Kidney tubule cell (primary cell): ENCODE data around the gene SAMD13.
"Not testable (repeated sequence)": the region's sequence is repeated elsewhere in the genome, so short reads cannot be mapped to it uniquely, and the experiment has no call there.

Experiments
- DNase-seq: peaks from one replicate; pipeline ENCODE4 v3.0.0-alpha.2; 2018; ENCODE audit warnings: low spot score

Gene SAMD13

GRCh38 chr1:84286071-84286470, 15.4 kb upstream of the SAMD13 start:
- peak; percentile 80 for DNase-seq

GRCh38 chr1:84287389-84287788, 14.1 kb upstream of the SAMD13 start:
- DNase-seq, result not testable (repeated sequence)

- no peak for DNase-seq
Observed at GRCh38 chr1:84289169-84289785, 12.2 kb upstream of the SAMD13 start.

- DNase-seq, result no peak
Observed at GRCh38 chr1:84291882-84292655, 9.4 kb upstream of the SAMD13 start.

GRCh38 chr1:84293766-84294165, 7.7 kb upstream of the SAMD13 start:
- DNase-seq, result no peak

- DNase-seq, result no peak
Observed at GRCh38 chr1:84294751-84295150, 6.8 kb upstream of the SAMD13 start.

GRCh38 chr1:84297546-84298244, 3.8 kb upstream of the SAMD13 start:
- peak; percentile 27 for DNase-seq

- peak; percentile 56 for DNase-seq
Observed at GRCh38 chr1:84298328-84298683, 3.2 kb upstream of the SAMD13 start.

- DNase-seq, result peak; percentile 39
Observed at GRCh38 chr1:84298684-84299535, 2.6 kb upstream of the SAMD13 start.

- DNase-seq, result peak; percentile 1
Observed at GRCh38 chr1:84299536-84300170, 1.9 kb upstream of the SAMD13 start.

- no peak for DNase-seq
Observed at GRCh38 chr1:84300501-84300900, 1.0 kb upstream of the SAMD13 start.

- DNase-seq, result peak; percentile 5
Observed at GRCh38 chr1:84301785-84302385, 377 bp downstream of the SAMD13 start.

- no peak for DNase-seq
Observed at GRCh38 chr1:84303314-84303830, 1.9 kb downstream of the SAMD13 start.

- DNase-seq, result no peak
Observed at GRCh38 chr1:84307398-84307797, 5.9 kb downstream of the SAMD13 start.

GRCh38 chr1:84311296-84311695, 9.8 kb downstream of the SAMD13 start:
- DNase-seq, result no peak

- DNase-seq, result peak; percentile 3
Observed at GRCh38 chr1:84319662-84320061, 18.2 kb downstream of the SAMD13 start.

- DNase-seq, result no peak
Observed at GRCh38 chr1:84327830-84328229, 26.3 kb downstream of the SAMD13 start.

GRCh38 chr1:84330125-84330984, 28.8 kb downstream of the SAMD13 start:
- DNase-seq, result no peak

GRCh38 chr1:84339503-84339902, 38.0 kb downstream of the SAMD13 start:
- peak; percentile 78 for DNase-seq

GRCh38 chr1:84344286-84344685, 42.8 kb downstream of the SAMD13 start:
- peak; percentile 41 for DNase-seq
